Measurements from ENCODE around the gene SNX1. TPM values are rescaled to one million over a fixed set of nuclear protein-coding genes. Genes with fewer than 3 reads are reported as not detected.

Gene SNX1
- total and polyA plus RNA-seq, 2 donors (not counting 1 experiment from before 2014, with no cell fraction given), result 42.9 to 95.7 TPM

GRCh38 chr15:64156652-64157331, 61.0 kb downstream of the SNX1 start:
- Histone ChIP-seq H3K4me2 (ENCODE audit: extremely low read depth, insufficient read depth, low read length) (no peak overlapping the region), H3K27me3 (ENCODE audit: control insufficient read depth, insufficient read depth, low read length) (peaks cover 9% of the 10 kb centered on the region), H3K27ac (ENCODE audit: insufficient read depth, low read length) (no peak overlapping the region), H3K4me3 (replicated peaks in 1 of 4; ENCODE audit: control extremely low read depth in 1 of 4, insufficient read depth in 1 of 4, low read depth in 3 of 4, low read length in 4 of 4) (no peak overlapping the region), H4K20me1 (ENCODE audit: control insufficient read depth, extremely low read depth, insufficient read depth, low read length) (no peaks in the 10 kb centered on the region), H3K9me3 (ENCODE audit: control insufficient read depth, insufficient read depth, low read depth, low read length) (no peaks in the 10 kb centered on the region), H3K9ac (ENCODE audit: insufficient read depth, low read length) (no peak overlapping the region), H2AFZ (ENCODE audit: low read length) (no peak overlapping the region), H3K79me2 (ENCODE audit: control insufficient read depth, insufficient read depth, low read length) (peaks cover 27% of the 10 kb centered on the region), H3K36me3 (ENCODE audit: control insufficient read depth, insufficient read depth, low read length) (peaks cover 41% of the 10 kb centered on the region), H3K4me1 (ENCODE audit: control insufficient read depth, extremely low read depth, insufficient read depth, low read length) (peaks cover 6% of the 10 kb centered on the region)
- TF ChIP-seq CTCF (conservative IDR thresholded peaks at IDR 0.05 in 1 of 2, IDR thresholded peaks at IDR 0.05 in 1 of 2; ENCODE audit: low read depth in 1 of 2, low read length in 2 of 2) (no peak), EZH2 (IDR thresholded peaks at IDR 0.05; ENCODE audit: low read length, missing control alignments) (no peak)
- DNase-seq (ENCODE audit: low read depth in 2 of 2), result no peak

- H3K4me3 ChIP-seq (replicated peaks in 1 of 4; ENCODE audit: control extremely low read depth in 1 of 4, insufficient read depth in 1 of 4, low read depth in 3 of 4, low read length in 4 of 4), result no peak overlapping the region
- TF ChIP-seq CTCF (conservative IDR thresholded peaks at IDR 0.05 in 1 of 2, IDR thresholded peaks at IDR 0.05 in 1 of 2; ENCODE audit: low read depth in 1 of 2, low read length in 2 of 2), result no peak
- TF ChIP-seq EZH2 (IDR thresholded peaks at IDR 0.05; ENCODE audit: low read length, missing control alignments), result no peak
- no peak for DNase-seq (ENCODE audit: low read depth in 2 of 2)
- no peak overlapping the region for H3K9ac ChIP-seq (ENCODE audit: insufficient read depth, low read length)
- no peak overlapping the region for H2AFZ ChIP-seq (ENCODE audit: low read length)
- H3K79me2 ChIP-seq (ENCODE audit: control insufficient read depth, insufficient read depth, low read length), result peaks cover 35% of the 10 kb centered on the region
- peaks cover 3% of the 10 kb centered on the region for H3K4me1 ChIP-seq (ENCODE audit: control insufficient read depth, extremely low read depth, insufficient read depth, low read length)
- no peaks in the 10 kb centered on the region for H4K20me1 ChIP-seq (ENCODE audit: control insufficient read depth, extremely low read depth, insufficient read depth, low read length)
- peaks cover 41% of the 10 kb centered on the region for H3K36me3 ChIP-seq (ENCODE audit: control insufficient read depth, insufficient read depth, low read length)
- no peak overlapping the region for H3K4me2 ChIP-seq (ENCODE audit: extremely low read depth, insufficient read depth, low read length)
- H3K27me3 ChIP-seq (ENCODE audit: control insufficient read depth, insufficient read depth, low read length), result peaks cover under 1% of the 10 kb centered on the region
- H3K27ac ChIP-seq (ENCODE audit: insufficient read depth, low read length), result no peak overlapping the region
- no peaks in the 10 kb centered on the region for H3K9me3 ChIP-seq (ENCODE audit: control insufficient read depth, insufficient read depth, low read depth, low read length)
Observed at GRCh38 chr15:64157599-64158125, 61.9 kb downstream of the SNX1 start.

- Histone ChIP-seq H3K79me2 (ENCODE audit: control insufficient read depth, insufficient read depth, low read length) (peaks cover 36% of the 10 kb centered on the region), H3K36me3 (ENCODE audit: control insufficient read depth, insufficient read depth, low read length) (peaks cover 41% of the 10 kb centered on the region), H3K27ac (ENCODE audit: insufficient read depth, low read length) (no peak overlapping the region), H3K9ac (ENCODE audit: insufficient read depth, low read length) (no peak overlapping the region), H4K20me1 (ENCODE audit: control insufficient read depth, extremely low read depth, insufficient read depth, low read length) (no peaks in the 10 kb centered on the region), H2AFZ (ENCODE audit: low read length) (no peak overlapping the region), H3K4me3 (replicated peaks in 1 of 4; ENCODE audit: control extremely low read depth in 1 of 4, insufficient read depth in 1 of 4, low read depth in 3 of 4, low read length in 4 of 4) (no peak overlapping the region), H3K4me2 (ENCODE audit: extremely low read depth, insufficient read depth, low read length) (peak overlapping the region; percentile 46), H3K4me1 (ENCODE audit: control insufficient read depth, extremely low read depth, insufficient read depth, low read length) (peaks cover 3% of the 10 kb centered on the region), H3K27me3 (ENCODE audit: control insufficient read depth, insufficient read depth, low read length) (no peaks in the 10 kb centered on the region), H3K9me3 (ENCODE audit: control insufficient read depth, insufficient read depth, low read depth, low read length) (no peaks in the 10 kb centered on the region)
- TF ChIP-seq EZH2 (IDR thresholded peaks at IDR 0.05; ENCODE audit: low read length, missing control alignments), result no peak
- TF ChIP-seq CTCF (conservative IDR thresholded peaks at IDR 0.05 in 1 of 2, IDR thresholded peaks at IDR 0.05 in 1 of 2; ENCODE audit: low read depth in 1 of 2, low read length in 2 of 2), result no peak
- DNase-seq (ENCODE audit: low read depth in 2 of 2), result no peak
Observed at GRCh38 chr15:64158363-64159134, 62.8 kb downstream of the SNX1 start.
